ENCODE data around the gene SLC6A18.

SLC6A18 gene

GRCh38 chr5:1197876-1198666 lies 27.1 kb upstream of the SLC6A18 start:
- ChIA-PET POLR2A (no interaction called here), CTCF (interaction anchor here (0.9 kb wide), 1 partner anchor 24 kb away, joined by 3 read pairs; no protein-coding TSS in a partner anchor)
- TF ChIP-seq ELF4 (IDR thresholded peaks at IDR 0.05), result no peak
- no peak for TF ChIP-seq FOXM1 (IDR thresholded peaks at IDR 0.05; ENCODE audit: borderline replicate concordance)
- no peak for TF ChIP-seq CTBP1 (IDR thresholded peaks at IDR 0.05; ENCODE audit: borderline replicate concordance)
- no peak for DNase-seq (ENCODE audit: extremely low spot score)

DNA sequence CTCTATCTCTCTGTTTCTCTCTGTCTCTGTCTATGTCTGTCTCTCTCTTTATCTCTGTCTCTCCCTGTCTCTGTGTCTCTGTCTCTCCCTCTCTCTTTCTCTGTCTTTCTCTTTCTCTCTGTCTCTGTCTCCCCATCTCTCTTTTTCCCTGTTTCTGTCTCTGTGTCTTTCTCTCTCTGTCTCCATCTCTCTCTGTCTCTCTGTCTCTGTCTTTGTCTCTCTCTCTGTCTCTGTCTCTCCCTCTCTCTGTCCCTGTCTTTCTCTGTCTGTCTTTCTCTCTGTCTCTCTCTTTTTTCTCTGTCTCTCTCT lies 25.9 kb upstream of the SLC6A18 start:
- POLR2A ChIA-PET, result no interaction called here
- TF ChIP-seq HDGF (IDR thresholded peaks at IDR 0.05; ENCODE audit: borderline replicate concordance) (no peak), SUZ12 (IDR thresholded peaks at IDR 0.05) (no peak), L3MBTL2 (conservative IDR thresholded peaks at IDR 0.05) (no peak), TARDBP (IDR thresholded peaks at IDR 0.05) (no peak), SP1 (IDR thresholded peaks at IDR 0.05) (no peak), ZNF384 (IDR thresholded peaks at IDR 0.05) (no peak), CTBP1 (IDR thresholded peaks at IDR 0.05; ENCODE audit: borderline replicate concordance) (no peak; the same call in 1 of the 2 replicates), ELF4 (IDR thresholded peaks at IDR 0.05) (no peak), PKNOX1 (IDR thresholded peaks at IDR 0.05) (no peak), FOXA1 (IDR thresholded peaks at IDR 0.05) (no peak), FOXM1 (IDR thresholded peaks at IDR 0.05; ENCODE audit: borderline replicate concordance) (no peak), LEF1 (IDR thresholded peaks at IDR 0.05; ENCODE audit: borderline replicate concordance) (no peak), FOXK2 (IDR thresholded peaks at IDR 0.05) (no peak), ARNT (IDR thresholded peaks at IDR 0.05) (no peak), BHLHE40 (IDR thresholded peaks at IDR 0.05; ENCODE audit: borderline replicate concordance) (no peak), NFRKB (IDR thresholded peaks at IDR 0.05) (no peak)
- CTCF ChIA-PET, result no interaction called here
- no peak for DNase-seq (ENCODE audit: extremely low spot score)

DNA sequence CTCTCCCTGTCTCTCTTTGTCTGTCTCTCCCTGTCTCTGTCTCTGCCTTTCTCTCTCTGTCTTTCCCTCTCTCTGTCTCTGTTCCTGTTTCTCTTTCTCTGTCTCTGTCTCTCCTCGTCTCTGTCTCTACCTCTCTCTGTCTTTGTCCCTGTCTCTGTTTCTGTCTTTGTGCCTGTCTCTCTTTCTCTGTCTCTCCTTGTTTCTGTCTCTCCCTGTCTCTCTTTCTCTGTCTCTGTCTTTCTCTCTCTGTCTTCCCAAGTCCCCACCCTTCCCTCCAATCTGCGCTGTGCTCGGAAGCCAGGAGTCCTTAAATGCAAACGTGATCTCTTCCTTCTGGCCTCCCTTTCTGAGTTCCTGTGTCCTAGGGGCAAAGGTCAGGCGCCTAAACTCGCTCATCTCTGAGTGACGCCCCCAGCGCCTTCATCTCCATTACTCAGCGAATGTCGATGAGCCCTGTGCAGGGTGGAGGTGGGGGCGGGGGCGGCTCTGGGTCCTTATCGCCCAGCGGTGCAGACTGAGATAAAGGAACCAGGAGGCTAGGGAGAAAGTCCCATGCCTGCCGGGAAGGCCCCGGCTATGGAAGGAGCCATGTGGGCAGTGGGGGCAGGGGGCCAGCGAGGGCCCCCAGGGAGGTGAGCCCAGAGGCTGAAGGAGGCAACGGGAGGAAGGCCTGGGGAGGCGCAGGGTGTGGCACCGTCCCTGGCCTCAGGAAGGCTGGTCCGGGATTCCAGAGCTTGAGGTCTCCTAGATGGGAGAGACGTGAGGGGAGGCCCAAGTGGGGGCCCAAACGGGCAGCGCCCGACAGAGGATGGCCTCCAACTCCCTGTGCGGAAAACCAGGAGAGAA lies 25.3 kb upstream of the SLC6A18 start:
- no peak for DNase-seq (ENCODE audit: extremely low spot score)
- ChIA-PET CTCF (no interaction called here), POLR2A (no interaction called here)
- TF ChIP-seq LEF1 (IDR thresholded peaks at IDR 0.05; ENCODE audit: borderline replicate concordance) (no peak), BHLHE40 (IDR thresholded peaks at IDR 0.05; ENCODE audit: borderline replicate concordance) (no peak), FOXK2 (IDR thresholded peaks at IDR 0.05) (no peak), SUZ12 (IDR thresholded peaks at IDR 0.05) (no peak), CTBP1 (IDR thresholded peaks at IDR 0.05; ENCODE audit: borderline replicate concordance) (no peak), TARDBP (IDR thresholded peaks at IDR 0.05) (no peak), HDGF (IDR thresholded peaks at IDR 0.05; ENCODE audit: borderline replicate concordance) (no peak), ELF4 (IDR thresholded peaks at IDR 0.05) (no peak; the same call in 1 of the 2 replicates), FOXM1 (IDR thresholded peaks at IDR 0.05; ENCODE audit: borderline replicate concordance) (no peak), ARNT (IDR thresholded peaks at IDR 0.05) (no peak), ZNF384 (IDR thresholded peaks at IDR 0.05) (no peak), NFRKB (IDR thresholded peaks at IDR 0.05) (no peak), PKNOX1 (IDR thresholded peaks at IDR 0.05) (no peak), SP1 (IDR thresholded peaks at IDR 0.05) (no peak), L3MBTL2 (conservative IDR thresholded peaks at IDR 0.05) (no peak), FOXA1 (IDR thresholded peaks at IDR 0.05) (no peak)

- DNase-seq (ENCODE audit: extremely low spot score), result no peak
- ChIA-PET CTCF (no interaction called here), POLR2A (no interaction called here)
- TF ChIP-seq CTBP1 (IDR thresholded peaks at IDR 0.05; ENCODE audit: borderline replicate concordance), result no peak
- TF ChIP-seq ELF4 (IDR thresholded peaks at IDR 0.05), result no peak
- no peak for TF ChIP-seq ARNT (IDR thresholded peaks at IDR 0.05)
- no peak for TF ChIP-seq SP1 (IDR thresholded peaks at IDR 0.05)
- no peak for TF ChIP-seq NFRKB (IDR thresholded peaks at IDR 0.05)
- no peak for TF ChIP-seq LEF1 (IDR thresholded peaks at IDR 0.05; ENCODE audit: borderline replicate concordance)
- no peak for TF ChIP-seq BHLHE40 (IDR thresholded peaks at IDR 0.05; ENCODE audit: borderline replicate concordance)
- TF ChIP-seq L3MBTL2 (conservative IDR thresholded peaks at IDR 0.05), result no peak
These were observed 24.5 kb upstream of the SLC6A18 start for GRCh38 chr5:1200495-1201326.

DNA sequence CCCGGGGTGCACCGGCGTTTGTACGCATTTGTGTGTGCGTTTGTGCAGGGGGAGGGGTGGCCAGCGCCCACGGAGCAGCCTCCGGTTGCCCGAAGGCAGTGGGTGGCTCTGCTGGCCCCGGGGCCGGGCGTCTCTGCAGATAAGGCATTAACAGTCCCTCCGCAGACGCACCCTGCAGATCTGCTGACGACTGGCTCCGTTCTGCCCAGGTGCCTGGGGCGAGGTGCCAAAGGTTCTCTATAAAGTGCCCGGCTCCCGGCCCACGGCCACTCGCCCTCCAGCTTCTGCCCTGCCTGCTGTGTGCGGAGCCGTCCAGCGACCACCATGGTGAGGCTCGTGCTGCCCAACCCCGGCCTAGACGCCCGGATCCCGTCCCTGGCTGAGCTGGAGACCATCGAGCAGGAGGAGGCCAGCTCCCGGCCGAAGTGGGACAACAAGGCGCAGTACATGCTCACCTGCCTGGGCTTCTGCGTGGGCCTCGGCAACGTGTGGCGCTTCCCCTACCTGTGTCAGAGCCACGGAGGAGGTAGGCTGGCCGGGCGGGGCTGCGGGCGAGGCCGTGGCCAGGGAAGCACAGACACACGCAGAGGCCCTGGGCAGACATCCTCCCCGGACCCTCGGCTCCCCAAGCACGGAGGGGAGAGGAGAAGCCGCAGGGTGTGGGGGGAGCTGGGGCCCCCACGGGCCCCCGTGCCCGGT lies 23.7 kb upstream of the SLC6A18 start, which contains the start of gene SLC6A19:
SLC6A19 (plus strand) TSS at position 269 of the 699 bp plus-strand sequence; CDS start at position 325, 56 bp downstream.
- DNase-seq (ENCODE audit: extremely low spot score), result no peak
- TF ChIP-seq LEF1 (IDR thresholded peaks at IDR 0.05; ENCODE audit: borderline replicate concordance), result no peak
- TF ChIP-seq CTBP1 (IDR thresholded peaks at IDR 0.05; ENCODE audit: borderline replicate concordance), result no peak
- no peak for TF ChIP-seq HDGF (IDR thresholded peaks at IDR 0.05; ENCODE audit: borderline replicate concordance)
- no peak for TF ChIP-seq FOXM1 (IDR thresholded peaks at IDR 0.05; ENCODE audit: borderline replicate concordance)
- TF ChIP-seq SUZ12 (IDR thresholded peaks at IDR 0.05), result no peak
- no peak for TF ChIP-seq PKNOX1 (IDR thresholded peaks at IDR 0.05)
- CTCF ChIA-PET, result no interaction called here
- POLR2A ChIA-PET, result no interaction called here
